Fibroblast of the conjunctiva (primary cell): ENCODE measurements around the gene WDR18.

Source experiments
- DNase-seq: peaks from one replicate; pipeline ENCODE4 v3.0.0-alpha.2; 2010; ENCODE audit warnings: low read depth

The WDR18 gene

DNA sequence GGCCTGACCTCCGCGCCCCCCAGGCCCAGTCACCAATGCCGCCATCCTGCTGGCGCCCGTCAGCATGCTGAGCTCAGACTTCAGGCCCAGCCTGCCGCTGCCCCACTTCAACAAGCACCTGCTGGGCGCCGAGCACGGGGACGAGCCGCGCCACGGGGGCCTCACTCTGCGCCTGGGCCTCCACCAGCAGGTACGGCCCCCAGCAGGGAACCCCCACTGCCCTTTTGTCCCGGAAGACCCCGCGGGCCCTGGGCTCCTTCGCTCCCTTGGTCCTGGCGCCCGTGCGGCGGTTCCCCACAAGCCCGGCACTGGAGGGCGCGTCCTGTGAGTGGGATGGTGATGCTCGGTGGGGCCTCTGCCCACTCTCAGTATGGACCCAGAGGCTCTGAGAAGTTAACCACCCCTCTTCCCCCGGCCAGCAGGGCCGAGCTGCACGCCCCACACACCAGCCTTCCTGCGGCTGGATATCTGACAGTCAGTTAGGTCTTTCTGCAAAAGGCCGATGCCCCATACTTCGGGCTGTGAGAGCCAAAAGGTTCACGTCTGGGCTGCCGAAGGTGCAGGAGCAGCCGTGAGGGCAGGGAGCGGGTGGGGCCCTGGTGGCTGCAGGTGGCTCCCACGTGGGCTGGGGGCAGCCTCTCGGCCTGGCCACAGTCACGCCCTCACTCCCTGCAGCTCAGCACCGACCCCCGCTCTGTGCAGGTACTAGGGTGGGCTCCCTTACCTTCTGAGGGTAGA is 8.0 kb downstream of the WDR18 start:
- no peak for DNase-seq

DNA sequence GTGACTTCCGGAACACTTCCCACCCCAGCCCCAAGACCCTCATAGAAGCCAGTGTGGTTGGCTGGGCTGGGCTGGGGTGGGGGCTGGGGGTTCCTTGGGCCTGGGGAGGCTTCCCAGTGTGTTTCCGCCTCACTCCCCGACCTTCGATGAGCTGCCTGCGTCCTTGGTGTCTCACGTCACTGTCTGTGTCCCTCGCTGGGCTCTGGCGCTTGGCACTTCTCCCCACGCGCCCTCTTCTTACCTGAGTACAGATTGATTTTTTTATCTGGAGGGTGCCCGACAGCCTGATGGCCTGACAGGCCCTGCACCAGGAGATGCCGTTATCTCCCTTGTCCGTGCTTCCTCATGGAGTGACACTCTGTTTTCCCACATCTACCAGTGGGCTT is 8.5 kb downstream of the WDR18 start:
- no peak for DNase-seq

DNA sequence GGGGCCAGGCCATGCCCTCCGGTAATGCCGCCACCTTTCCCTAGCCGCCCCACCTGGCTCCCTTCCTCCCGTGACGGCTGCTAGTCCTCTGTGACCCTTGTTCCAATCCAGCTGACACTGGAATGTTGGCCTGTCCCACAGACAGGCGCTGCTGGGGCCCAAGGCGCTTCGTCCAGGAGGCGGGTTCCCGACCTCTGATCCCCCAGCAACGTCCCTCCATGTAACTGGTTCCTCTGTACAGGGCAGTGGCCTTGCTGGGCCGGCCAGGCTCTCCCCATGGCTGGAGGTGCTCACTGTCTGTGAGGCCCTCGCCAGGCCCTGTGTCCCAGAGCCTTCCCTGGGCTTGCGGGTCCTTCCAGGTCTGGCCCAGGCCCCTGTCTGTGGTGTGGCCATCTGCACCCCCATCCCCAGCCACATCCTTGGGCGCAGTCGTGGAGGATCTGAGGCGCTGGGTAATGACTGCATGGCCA is 9.3 kb downstream of the WDR18 start:
- DNase-seq = no peak

DNA sequence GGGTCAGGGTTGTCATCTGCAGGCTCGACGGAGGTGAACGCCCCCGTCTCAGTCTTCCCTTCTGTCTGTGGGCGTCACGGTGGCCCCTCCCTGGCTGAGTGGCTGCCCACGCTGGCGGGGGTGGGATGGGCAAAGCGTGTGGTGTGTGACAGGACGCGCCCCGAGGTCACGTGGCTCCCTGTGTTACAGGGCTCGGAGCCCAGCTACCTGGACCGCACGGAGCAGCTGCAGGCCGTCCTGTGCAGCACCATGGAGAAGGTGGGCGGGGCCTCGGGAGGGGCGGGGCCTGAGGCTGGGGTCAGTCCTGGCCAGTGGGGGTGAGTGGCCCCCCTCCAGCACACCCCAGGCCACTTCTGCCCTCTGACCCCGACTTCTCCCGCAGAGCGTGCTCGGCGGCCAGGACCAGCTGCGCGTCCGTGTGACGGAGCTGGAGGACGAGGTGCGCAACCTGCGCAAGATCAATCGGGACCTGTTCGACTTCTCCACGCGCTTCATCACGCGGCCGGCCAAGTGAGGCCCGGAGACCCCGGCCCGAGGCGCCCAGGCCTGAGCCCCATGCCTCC is 9.8 kb downstream of the WDR18 start:
- no peak for DNase-seq

DNA sequence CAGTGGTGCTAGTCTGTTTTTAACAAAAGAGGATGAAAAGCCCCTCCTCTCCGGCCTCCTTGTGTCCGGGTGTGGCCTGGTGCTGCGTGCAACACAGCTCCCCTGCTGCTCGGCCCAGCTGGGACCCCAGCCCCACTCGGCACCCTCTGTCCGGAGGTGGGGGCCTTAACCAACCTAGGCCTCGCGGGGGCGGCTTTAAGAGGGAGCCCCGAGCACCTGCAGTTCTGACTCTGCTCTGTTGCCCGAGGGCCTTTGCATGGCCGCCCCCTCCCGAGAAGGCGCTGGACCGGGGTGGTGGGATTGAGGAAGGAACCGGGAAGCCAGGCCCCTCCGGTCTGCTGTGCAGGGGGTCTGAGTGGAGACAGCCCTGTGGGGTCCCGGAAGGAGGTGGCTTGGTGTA is 10.4 kb downstream of the WDR18 start:
- no peak for DNase-seq

DNA sequence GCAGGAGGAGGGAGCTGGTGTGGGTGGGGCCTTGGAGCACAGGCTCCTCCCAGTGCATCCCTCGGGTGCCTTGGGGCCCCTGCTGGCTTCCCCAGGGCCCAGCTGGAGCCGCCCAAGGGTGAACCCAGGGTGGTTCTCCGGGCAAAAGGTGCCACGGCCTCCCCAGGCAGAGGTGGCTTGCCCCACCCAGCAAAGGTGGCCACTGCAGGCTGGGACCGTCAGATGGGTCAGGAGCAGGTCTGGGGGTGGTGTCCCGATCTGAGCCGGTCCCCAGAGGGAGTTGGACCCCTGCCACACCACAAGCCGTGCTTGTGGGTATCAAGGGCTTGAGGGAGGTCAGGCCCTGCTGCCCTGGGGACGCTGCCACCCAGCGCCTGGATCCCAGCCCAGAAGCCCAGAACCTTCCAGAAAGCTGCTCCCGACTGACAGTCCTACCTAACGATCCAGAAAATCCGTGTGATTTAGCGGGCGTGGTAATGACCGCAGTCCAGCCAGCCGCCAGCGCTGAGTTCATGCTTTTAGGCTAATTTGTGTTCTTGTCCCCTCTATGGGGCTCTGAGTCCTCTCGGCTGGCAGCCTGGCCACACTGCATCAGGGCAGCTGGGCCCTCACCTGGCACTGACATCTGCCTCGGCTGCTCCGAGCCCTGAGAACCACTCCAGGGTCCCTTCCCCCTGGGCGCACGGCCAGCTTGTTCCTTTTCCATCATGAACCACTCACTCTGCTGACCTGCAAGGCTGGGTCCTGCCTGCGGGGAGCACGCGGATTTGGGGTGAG is 11.1 kb downstream of the WDR18 start:
- DNase-seq = no peak

DNA sequence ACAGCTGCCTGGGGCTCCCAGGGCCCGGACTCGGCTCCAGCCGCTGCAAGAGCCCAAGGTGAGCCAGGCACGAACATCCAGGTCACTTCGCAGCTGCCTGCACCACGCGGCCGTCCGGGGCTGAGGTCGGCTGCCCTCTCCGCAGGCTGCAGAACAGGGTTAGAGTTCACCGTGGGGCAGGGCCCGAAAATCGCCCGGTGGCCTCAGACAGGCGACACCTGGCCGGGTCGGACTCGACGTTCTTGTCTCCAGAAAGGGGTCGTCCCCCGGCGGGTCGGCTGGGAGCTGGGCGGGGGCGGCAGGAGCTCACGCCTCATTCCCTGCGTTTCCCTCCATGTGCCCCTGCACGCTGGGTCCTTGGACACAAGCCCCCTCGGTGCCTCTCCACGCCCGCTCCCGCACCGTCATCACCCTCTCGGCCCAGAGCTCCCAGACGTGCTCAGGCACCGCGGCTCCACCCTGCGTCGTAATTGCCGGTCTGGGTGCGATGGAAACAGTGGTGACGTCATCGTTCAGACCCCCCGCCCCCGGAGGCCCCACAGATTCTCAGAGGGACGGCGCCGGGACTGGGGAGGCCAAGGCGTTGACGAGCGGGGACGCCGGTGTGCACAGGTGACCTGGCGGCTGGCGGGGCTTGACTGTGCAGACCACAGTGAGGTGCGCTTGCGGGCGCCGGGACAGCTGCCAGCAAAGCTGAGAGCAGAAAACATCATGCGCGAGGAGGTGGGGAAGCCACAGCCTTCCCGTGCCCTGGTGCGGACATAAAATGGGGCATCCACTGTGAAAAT is 12.1 kb downstream of the WDR18 start:
- DNase-seq = no peak

DNA sequence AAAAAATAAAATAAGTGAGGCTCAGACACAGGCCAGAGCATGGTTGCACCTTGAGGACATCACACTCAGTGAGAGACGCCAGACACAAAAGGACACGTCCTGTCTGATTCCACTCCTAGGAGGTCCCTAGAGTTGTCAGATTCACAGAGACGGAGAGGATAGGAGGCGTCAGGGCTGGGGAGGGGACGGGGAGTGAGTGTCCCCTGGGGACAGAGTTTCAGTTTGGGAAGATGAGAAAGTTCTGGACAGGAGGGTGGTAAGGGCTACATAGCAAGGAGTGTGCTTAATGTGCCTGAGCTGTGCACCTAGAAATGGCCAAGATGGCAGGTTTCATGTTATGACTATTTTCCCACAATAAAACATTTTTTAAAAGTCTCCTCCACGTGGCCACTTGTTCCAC is 13.9 kb downstream of the WDR18 start:
- DNase-seq = no peak

DNA sequence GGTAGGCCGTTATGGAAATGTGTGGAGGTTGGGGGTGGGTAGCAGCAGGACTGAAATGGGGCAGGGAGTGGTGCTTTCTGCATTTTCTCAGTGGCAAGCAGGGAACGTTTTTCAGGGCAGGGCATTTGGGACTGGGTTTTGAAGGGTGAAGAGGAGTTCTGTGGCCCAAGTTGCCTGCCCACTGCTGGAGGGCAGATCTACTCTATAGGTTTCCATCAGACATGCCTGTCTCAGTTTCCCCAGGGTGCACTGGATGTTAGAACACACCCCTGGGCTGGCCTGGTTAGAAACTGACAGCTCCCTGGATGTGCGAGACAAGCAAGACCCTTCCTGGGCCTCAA is 15.2 kb downstream of the WDR18 start:
- DNase-seq = no peak

DNA sequence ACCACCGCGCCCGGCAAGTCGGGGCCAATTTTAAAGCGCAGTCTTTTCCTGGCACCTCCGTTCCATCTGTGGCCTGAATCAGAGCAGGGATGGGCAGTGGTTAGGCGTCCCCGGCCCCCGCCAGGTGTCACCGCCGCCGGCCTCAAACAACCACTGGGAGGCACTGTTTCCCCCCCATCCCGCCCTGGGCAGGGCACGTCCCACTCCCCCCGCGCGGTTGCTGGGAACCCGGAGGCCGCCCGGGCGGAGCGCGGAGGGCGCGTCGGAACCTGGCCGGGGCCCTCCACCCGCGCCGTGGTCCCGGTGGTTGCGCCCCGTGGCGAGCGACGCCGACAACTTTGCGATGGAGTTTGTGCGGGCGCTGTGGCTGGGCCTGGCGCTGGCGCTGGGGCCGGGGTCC is 15.9 kb downstream of the WDR18 start, which contains the start of gene GRIN3B:
Gene GRIN3B, plus strand, starts transcription at position 325 of the 400 bp plus-strand sequence. Its CDS starts 19 bp downstream, at position 344.
- DNase-seq = no peak

DNA sequence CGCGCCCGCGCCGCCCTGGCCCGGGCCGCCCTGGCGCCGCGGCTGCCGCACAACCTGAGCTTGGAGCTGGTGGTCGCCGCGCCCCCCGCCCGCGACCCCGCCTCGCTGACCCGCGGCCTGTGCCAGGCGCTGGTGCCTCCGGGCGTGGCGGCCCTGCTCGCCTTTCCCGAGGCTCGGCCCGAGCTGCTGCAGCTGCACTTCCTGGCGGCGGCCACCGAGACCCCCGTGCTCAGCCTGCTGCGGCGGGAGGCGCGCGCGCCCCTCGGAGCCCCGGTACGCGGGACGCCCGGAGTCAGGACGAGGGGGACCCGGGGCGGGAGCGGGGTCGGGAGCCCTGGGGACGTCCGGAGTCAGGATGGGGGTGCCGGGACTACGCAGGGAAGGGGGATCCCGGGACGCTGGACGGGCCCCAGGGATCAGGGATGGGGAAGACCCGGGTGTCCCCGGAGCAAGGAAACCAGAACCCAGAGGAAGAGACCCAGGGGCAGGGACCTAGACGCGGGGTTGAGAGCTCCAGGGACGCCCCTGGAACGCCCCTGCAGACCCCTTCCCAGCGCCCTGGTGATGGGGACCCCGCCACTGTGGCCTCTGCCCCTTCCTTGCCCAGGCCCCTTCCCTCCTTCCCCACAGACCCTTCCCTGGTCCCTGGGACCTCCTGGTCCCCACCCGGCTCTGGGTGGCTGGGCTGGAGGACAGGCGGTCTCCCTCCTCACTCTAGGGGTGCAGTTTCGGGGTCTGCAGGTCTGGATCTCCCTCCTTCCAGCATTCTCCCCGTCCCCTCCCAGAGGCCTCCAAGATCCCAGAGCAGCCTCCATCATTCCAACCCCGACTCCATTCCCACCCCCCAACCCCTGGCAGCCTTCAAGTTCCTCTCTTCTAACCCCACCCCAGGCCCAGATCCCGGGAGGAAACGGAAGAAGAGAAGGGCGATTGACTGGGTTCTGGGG is 16.7 kb downstream of the WDR18 start:
- no peak for DNase-seq

DNA sequence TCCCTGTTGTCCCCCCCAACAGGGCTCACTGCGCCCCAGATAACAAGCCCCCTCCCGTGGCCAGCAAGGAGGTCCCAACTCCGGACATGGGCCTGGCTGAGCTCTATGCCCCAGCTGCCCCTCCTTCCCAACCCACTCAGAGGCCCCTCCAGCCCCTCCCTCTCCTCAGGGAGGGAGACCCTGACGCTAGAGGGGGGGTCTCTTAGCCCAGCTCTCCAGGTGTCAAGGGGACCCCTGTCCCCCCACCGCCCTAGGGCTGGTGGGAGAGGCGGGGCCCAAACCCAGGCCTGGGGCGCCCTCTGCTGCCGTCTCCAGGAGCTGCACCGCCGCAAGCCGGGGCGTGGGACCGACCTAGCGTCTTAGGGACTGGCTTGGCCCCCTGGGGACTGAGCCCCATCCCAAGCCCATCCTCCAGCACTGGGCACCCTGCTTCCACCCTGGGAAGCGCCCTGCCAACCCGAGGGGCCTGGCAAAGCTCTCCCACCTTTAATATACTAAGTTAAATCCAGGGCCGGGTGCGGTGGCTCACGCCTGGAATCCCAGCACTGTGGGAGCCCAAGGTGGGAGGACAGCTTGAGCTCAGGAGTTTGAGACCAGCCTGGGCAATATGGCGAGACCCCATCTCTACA is 17.5 kb downstream of the WDR18 start:
- no peak for DNase-seq

DNA sequence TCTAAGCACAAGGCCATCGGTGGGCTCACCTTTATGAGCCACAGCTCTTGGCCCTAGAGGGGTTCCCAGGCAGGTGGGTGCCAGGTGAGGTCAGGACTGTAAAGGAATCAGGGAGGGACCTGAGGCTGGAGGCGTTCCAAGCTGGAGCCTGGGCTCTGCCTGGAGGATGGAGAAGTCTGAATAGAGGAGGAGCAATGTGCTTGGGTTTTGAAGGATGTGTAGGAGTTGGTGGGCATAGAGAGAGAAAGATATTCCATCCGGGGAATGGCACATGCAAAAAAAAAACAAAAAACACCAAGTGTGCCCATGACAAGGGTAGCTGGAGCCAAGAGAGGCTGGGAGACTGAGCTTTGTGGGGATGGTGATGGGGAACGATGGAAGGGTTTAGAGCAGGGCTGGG is 18.5 kb downstream of the WDR18 start:
- no peak for DNase-seq

DNA sequence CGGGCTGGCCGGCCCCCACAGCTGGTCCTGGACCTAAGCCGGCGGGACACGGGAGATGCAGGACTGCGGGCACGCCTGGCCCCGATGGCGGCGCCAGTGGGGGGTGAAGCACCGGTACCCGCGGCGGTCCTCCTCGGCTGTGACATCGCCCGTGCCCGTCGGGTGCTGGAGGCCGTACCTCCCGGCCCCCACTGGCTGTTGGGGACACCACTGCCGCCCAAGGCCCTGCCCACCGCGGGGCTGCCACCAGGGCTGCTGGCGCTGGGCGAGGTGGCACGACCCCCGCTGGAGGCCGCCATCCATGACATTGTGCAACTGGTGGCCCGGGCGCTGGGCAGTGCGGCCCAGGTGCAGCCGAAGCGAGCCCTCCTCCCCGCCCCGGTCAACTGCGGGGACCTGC is 19.1 kb downstream of the WDR18 start:
- no peak for DNase-seq

DNA sequence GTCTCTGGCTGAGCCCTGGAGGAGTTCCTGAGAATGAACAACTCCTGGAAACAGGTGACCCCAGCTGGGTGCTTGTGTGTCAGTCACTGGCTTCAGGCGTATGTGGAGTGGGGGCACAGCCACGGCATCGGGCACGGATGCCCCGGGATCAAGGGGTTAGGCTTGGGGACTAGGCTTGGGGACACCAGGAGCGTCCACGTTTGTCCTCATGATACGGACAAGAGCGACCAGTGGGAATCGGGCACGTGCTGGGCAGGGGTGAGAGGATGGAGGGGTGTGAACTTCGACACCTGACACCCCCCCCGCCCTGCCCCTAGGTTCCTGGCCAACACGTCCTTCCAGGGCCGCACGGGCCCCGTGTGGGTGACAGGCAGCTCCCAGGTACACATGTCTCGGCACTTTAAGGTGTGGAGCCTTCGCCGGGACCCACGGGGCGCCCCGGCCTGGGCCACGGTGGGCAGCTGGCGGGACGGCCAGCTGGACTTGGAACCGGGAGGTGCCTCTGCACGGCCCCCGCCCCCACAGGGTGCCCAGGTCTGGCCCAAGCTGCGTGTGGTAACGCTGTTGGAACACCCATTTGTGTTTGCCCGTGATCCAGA is 20.2 kb downstream of the WDR18 start:
- no peak for DNase-seq

DNA sequence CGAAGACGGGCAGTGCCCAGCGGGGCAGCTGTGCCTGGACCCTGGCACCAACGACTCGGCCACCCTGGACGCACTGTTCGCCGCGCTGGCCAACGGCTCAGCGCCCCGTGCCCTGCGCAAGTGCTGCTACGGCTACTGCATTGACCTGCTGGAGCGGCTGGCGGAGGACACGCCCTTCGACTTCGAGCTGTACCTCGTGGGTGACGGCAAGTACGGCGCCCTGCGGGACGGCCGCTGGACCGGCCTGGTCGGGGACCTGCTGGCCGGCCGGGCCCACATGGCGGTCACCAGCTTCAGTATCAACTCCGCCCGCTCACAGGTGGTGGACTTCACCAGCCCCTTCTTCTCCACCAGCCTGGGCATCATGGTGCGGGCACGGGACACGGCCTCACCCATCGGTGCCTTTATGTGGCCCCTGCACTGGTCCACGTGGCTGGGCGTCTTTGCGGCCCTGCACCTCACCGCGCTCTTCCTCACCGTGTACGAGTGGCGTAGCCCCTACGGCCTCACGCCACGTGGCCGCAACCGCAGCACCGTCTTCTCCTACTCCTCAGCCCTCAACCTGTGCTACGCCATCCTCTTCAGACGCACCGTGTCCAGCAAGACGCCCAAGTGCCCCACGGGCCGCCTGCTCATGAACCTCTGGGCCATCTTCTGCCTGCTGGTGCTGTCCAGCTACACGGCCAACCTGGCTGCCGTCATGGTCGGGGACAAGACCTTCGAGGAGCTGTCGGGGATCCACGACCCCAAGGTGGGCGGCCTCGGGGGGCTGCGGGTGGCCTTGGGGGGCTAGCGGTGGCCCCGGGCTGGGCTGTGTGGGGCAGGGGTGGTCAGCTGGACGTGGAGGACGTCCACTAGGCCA is 20.9 kb downstream of the WDR18 start:
- no peak for DNase-seq

DNA sequence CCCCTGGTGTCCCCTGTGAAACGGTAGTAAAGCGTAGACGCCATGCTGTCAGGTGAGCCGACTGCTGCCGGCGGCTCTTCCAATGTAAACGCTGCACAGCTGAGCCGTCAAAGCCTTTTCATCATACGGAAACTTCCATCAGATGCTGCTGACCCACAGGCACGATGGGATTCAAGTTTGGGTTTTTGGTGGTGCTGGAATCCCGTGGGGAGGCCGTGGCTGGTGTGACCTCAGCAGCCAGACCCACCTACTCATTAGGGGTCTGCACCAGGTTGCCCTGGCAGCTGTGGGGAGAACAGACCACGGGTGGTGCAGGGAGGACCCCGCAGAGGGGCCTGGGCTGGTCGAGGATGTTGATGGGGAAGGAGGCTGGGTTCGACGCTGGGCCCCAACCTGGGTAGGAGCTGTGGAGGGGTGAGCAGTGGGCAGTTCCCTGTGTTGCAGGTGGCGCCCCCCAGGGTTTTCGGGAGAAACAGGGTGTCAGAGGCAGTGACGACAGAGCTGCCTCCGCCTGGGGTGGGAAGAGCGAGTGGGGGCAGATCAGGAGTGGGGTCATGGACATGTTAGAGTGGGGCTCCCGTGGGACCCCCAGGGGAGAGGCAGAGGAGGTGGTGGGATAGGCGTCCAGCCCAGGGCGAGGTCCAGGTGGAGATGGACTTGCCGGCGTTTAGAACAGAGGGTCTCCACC is 22.7 kb downstream of the WDR18 start:
- DNase-seq = no peak

DNA sequence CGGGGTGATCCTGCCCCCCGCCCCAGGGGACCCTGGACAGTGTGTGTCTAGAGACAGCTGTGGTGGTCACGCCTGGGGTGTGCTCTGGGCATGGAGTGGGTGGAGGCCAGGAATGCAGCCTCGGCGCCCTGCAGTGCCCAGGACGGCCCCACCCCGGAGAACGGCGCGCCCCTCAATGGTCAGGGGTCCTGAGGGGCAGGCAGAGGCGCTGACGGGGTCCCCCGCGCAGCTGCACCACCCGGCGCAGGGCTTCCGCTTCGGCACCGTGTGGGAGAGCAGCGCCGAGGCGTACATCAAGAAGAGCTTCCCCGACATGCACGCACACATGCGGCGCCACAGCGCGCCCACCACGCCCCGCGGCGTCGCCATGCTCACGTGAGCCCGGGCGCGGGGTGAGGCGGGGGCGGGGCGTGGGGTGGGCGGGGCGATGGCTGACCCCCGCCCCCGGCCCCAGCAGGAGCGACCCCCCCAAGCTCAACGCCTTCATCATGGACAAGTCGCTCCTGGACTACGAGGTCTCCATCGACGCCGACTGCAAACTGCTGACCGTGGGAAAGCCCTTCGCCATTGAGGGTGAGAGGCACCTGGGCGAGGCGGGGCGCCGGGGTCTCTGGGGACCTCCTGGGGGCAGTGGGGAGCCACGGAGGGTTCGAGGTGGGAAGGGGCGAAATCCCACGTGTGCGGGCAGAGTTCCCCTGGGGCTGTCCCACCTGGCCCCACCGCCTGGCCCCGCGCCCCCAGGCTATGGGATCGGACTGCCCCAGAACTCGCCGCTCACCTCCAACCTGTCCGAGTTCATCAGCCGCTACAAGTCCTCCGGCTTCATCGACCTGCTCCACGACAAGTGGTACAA is 23.5 kb downstream of the WDR18 start:
- no peak for DNase-seq
